ENCODE measurements around the gene PTPRD.

PTPRD gene

GRCh38 chr9:9847750-9848149 lies 765.1 kb downstream of the PTPRD start:
- DNase-seq: no peak

DNA sequence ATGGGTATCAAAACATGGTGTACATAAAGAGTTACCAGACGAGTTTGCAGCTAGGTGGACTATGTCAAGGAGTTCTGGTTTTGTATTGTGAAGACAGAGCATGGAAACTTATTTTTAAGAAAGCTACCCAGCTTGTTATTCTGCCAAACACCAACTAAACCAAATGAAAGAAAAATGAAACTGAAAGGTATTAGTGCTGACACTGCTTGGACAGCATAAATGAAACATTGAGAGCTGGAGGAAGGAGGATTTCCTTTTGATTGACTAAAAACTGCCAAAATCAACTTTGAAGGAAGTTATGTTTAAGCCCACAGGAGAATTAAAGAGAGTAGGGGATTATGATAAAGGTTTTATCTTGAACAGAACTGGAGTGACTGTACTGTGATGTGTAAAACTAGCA lies 766.2 kb downstream of the PTPRD start:
- no peak for DNase-seq

DNA sequence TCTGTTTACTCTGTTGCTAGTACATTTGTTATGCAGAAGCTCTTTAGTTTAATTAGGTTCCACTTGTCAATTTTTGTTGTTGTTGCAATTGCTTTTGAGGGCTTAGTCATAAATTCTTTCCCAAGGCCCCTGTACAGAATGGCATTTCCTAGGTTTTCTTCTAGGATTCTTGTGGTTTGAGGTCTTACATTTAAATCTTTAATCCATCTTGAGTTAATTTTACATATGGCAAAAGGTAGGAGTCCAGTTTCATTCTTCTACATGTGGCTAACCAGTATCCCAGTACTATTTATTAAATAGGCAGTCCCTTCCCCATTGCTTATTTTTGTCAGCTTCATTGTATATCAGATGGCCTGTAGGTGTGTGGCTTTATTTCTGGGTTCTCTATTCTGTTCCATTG lies 792.4 kb downstream of the PTPRD start:
- no peak for DNase-seq

- DNase-seq: no peak
These were observed 792.9 kb downstream of the PTPRD start for GRCh38 chr9:9819886-9820285.

GRCh38 chr9:9817176-9817575 lies 795.6 kb downstream of the PTPRD start:
- DNase-seq: no peak

- no peak for DNase-seq
These were observed 808.7 kb downstream of the PTPRD start for GRCh38 chr9:9804109-9804508.

- DNase-seq: no peak
These were observed 813.5 kb downstream of the PTPRD start for GRCh38 chr9:9799287-9799686.

GRCh38 chr9:9792144-9792857 lies 820.5 kb downstream of the PTPRD start:
- no peak for DNase-seq

DNA sequence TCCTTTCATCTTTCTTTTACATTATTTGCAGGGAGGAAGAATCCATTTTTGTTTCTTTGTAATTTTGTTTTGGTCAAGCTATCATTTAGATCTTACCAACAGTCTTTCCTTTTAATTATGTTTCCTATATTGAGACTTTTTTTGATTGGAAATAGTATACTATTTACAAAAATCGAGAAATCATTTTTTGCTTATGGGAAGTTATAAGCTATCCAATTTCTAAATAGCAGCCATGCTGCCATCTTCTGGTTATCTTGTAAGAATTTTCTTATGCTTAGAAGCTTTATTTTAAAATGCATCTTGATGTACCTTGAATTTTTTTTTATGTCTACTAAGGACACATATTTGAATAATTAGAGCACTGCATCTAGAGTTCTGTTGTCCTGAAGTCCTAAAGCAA lies 821.2 kb downstream of the PTPRD start:
- DNase-seq: no peak

DNA sequence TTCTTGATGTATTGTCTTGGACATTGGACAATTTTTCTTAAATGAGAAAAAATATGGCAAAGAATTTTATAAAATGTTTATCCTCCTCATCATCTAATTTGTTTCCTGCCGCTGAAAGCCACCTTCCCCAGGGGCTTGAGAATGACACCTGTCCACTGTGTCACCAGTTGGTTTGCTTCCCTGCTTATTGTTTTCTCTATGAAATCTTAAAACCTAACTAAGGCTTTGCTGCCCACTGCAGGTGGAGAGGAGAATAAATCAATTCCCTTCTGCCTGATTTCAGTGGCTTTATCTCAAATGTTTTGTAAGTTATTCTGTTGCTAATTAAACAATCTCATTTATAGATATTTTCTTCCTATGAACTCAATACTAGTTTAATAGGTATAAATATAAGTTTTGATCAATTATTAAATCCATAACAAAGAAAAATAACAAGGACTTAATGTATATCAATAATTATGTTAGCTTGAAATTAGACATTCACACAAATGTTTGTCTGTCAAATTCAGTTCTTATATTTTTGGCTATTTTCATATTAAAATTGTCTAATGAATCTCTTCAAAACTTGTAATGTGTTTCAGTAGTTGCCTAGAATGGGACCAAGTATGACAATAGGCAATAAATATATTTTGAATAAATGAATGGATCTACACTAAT lies 822.5 kb downstream of the PTPRD start:
- no peak for DNase-seq

GRCh38 chr9:9783711-9784110 lies 829.1 kb downstream of the PTPRD start:
- no peak for DNase-seq

DNA sequence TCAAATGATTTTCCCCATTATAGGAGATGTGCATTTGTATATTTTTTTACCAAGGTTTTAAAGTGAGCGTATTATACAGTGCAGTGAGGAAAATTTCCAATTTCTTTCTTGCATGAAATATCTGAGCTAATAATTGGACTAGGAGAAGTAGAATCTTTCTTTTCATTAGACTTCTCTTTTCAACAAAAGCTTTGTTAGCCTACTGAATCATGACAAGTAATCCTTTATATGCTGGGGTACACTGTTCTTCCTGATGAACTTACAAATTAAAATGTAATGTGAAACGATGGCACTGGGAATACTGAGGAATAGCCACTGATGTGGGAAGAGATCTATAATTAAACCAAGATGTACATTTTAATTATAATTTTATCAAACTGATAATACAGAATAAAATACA lies 829.6 kb downstream of the PTPRD start:
- no peak for DNase-seq

GRCh38 chr9:9778293-9778692 lies 834.5 kb downstream of the PTPRD start:
- DNase-seq: no peak

GRCh38 chr9:9774471-9774870 lies 838.3 kb downstream of the PTPRD start:
- no peak for DNase-seq

GRCh38 chr9:9771314-9771713 lies 841.5 kb downstream of the PTPRD start:
- DNase-seq: no peak

DNA sequence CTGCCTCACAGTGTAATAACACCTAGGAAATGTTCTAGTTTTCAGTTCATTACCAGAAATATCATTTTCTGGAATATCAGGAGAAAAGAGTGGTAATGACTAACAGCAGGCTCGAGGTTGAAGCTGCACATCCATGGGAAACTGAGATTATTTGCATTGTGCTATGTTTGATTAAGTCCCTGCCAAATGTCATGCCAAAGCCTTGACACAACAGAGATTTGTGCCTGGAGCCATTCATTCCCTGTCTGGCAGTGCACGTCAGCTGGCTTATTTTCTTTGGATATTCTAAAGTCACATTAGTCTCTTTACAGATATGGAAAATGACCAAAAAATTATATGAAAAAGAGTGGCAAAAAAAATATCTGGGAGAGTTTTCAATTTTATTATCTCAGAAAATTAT lies 848.0 kb downstream of the PTPRD start:
- DNase-seq: no peak

DNA sequence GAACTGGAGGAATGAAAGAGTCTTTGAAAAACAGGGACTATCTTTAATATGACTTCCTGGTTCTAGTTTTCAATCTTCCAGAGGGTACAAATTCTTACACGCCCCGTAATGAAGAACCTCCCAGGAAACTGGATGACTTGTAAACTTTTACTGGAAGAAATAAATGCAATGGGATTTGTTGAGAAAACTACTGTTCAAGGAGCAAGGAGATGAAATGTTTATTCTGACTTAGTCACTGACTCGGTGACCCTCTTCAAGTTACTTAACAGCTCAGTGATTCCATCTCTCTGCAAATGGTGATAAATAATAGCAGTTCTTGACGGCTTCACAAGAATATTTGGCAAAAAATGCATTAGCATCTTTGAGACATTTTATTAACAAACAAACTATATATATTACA lies 858.6 kb downstream of the PTPRD start:
- no peak for DNase-seq

GRCh38 chr9:9753266-9753665 lies 859.5 kb downstream of the PTPRD start:
- no peak for DNase-seq

DNA sequence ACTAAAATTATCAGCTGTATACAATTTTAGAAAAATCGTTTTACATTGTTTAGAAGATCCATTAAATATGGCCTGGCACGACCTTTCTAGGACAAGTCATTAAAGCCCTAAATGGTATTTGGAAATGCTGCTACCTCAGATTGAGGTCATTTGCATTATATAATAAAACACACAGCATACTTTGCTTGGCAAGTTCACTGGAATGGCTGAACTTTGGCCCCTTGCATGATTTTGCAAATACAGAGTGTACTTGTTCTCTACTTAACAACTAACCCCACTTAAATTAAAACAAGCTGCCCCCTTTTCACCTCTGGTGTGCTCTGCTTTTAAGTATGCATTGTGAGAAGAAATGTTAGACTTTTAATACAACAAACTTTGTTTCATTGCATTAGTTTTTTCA lies 860.1 kb downstream of the PTPRD start:
- DNase-seq: no peak

DNA sequence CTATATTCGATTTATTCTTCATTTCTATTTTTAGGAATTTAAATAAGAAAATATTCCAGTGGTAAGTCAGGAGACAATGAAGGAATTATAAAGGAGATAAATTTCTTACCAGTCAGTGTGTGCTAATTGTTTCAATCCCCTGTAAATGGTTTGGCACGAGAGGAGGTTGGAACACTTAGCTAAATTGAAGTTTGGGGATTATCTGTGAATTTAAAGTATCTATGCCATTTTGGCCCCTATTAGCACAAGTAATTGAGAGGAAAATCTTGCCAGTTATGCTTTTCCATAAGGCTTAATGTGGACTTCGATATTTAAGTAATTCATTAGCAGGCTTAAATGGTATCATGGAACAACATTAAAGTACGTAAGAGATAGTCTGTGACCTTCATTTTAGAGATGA lies 860.8 kb downstream of the PTPRD start:
- no peak for DNase-seq

- DNase-seq: no peak
These were observed 862.1 kb downstream of the PTPRD start for GRCh38 chr9:9750719-9751118.

GRCh38 chr9:9749591-9749990 lies 863.2 kb downstream of the PTPRD start:
- DNase-seq: no peak

GRCh38 chr9:9747787-9748186 lies 865.0 kb downstream of the PTPRD start:
- no peak for DNase-seq

DNA sequence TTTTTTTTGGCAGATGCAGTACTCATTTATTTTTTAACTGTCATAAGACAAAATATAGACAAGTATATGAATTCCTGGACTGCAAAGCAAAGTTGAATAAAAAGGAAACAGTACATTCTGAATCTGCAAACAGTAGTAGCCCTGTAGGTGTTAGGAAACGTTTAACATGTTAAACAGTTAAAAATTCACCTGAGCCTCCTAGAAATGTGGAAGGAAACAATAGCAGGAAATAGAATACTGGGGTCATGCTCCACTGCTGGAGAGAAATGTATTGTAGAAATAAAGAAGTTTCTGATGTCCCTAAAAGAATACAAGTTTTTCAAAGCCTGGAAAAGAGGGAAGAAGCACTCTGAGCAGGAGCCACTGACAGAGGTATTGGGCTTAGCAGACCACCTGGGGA lies 866.0 kb downstream of the PTPRD start:
- no peak for DNase-seq

DNA sequence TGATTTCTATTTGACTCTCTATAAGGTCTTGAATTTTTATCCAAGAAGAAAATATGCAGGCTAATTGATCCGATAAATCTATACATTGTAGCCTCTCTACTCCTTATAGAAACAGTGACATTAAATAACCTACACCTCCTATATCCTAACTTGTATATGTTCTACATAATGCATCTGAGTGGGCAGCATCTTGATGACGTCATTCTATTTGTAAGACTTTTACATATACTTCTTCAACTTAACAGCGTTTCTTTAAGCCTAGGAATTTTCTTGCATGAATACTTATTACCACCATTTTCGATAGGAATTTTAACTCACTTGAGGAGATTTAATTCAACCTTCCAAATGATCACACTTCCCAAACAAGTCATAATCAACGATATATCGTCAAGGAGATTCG lies 869.0 kb downstream of the PTPRD start:
- DNase-seq: no peak
